Retinal pigment epithelial cell (primary cell): ENCODE results near the gene MYADM.
A peak's percentile ranks its signal among the peaks of the same experiment; 100 is the strongest.

Experiments
- DNase-seq: peaks from one replicate; pipeline ENCODE4 v3.0.0-alpha.2; 2010; ENCODE audit warnings: low read depth
- H3K4me3 ChIP-seq: 2 replicates; pipeline ENCODE4 v1.5.1; 2011; ENCODE audit warnings: mild to moderate bottlenecking, low read length, control low read depth, moderate library complexity
- CTCF ChIP-seq: conservative IDR thresholded peaks from 2 replicates; pipeline ENCODE4 v1.5.1; 2011; ENCODE audit warnings: low read depth, low read length, control low read depth, inconsistent platforms

The MYADM gene

GRCh38 chr19:53870485-53870844 lies 2.8 kb downstream of the MYADM start:
- peak overlapping the region; percentile 49 for H3K4me3 ChIP-seq
- DNase-seq, result no peak
- TF ChIP-seq CTCF, result no peak

GRCh38 chr19:53871454-53871853 lies 3.8 kb downstream of the MYADM start:
- no peak overlapping the region for H3K4me3 ChIP-seq
- DNase-seq, result no peak
- no peak for TF ChIP-seq CTCF

GRCh38 chr19:53872762-53873161 lies 5.1 kb downstream of the MYADM start:
- no peak overlapping the region for H3K4me3 ChIP-seq
- no peak for TF ChIP-seq CTCF
- no peak for DNase-seq

GRCh38 chr19:53873773-53874605 lies 6.3 kb downstream of the MYADM start:
- no peak for DNase-seq
- no peak overlapping the region for H3K4me3 ChIP-seq
- no peak for TF ChIP-seq CTCF

- H3K4me3 ChIP-seq, result no peak overlapping the region
Observed at GRCh38 chr19:53874606-53874990, 6.9 kb downstream of the MYADM start.

GRCh38 chr19:53875602-53876325 lies 8.1 kb downstream of the MYADM start:
- no peak overlapping the region for H3K4me3 ChIP-seq
- no peak for TF ChIP-seq CTCF
- DNase-seq, result no peak

More at GRCh38 chr19:53874606-53874990, 6.9 kb downstream of the MYADM start:
- no peak for TF ChIP-seq CTCF
- no peak for DNase-seq
